Activated CD4-positive, alpha-beta T cell treated with anti-CD3 and anti-CD28 coated beads, Interleukin-2, amount 10 ng/mL, durations not matched to agents 7 days and 5 days (primary cell): ENCODE results near the gene LLGL2. TPM values are rescaled to one million over a fixed set of nuclear protein-coding genes. Genes with fewer than 3 reads are reported as not detected.
A peak's percentile ranks its signal among the peaks of the same experiment; 100 is the strongest.
"Not testable (repeated sequence)": the region's sequence is repeated elsewhere in the genome, so short reads cannot be mapped to it uniquely, and the experiment has no call there.

ENCODE experiments used
- CTCF ChIA-PET: fragments of 350-600 bp; sonication (Branson Sonifier 250); formaldehyde crosslinking; loops from one replicate; lab custom pipeline; 2021; ENCODE audit warnings: antibody characterized with exemption; lab: Charles Lee
- POLR2A ChIA-PET: fragments of 350-600 bp; sonication (Branson Sonifier 250); formaldehyde crosslinking; loops from one replicate; lab custom pipeline; 2021; ENCODE audit warnings: antibody characterized with exemption; lab: Charles Lee
- DNase-seq: peaks from one replicate; pipeline ENCODE4 v3.0.0-alpha.2; 2020
- H3K27ac Mint-ChIP-seq: one replicate; pipeline ENCODE4 v1.8.0; 2021; ENCODE audit warnings: mild to moderate bottlenecking, moderate library complexity, mixed read lengths
- H3K27me3 Mint-ChIP-seq: one replicate; pipeline ENCODE4 v1.8.0; 2021; ENCODE audit warnings: mixed read lengths
- H3K36me3 Mint-ChIP-seq: one replicate; pipeline ENCODE4 v1.8.0; 2021; ENCODE audit warnings: low read depth, mixed read lengths
- H3K4me1 Mint-ChIP-seq: one replicate; pipeline ENCODE4 v1.8.0; 2021; ENCODE audit warnings: mixed read lengths
- H3K4me3 Mint-ChIP-seq: one replicate; pipeline ENCODE4 v1.8.0; 2021; ENCODE audit warnings: mild to moderate bottlenecking, moderate library complexity, mixed read lengths
- H3K9me3 Mint-ChIP-seq: one replicate; pipeline ENCODE4 v1.8.0; 2021; ENCODE audit warnings: mixed read lengths
- total RNA-seq, 2 experiments: library from RNA; stranded (reverse); gene quantifications; one replicate each; pipeline ENCODE4 v1.2.3, GENCODE V29; 2021

The LLGL2 gene
- total RNA-seq, 2 experiments from 2014 or later = 17.8 to 24.2 TPM

GRCh38 chr17:75513641-75514000 lies 11.9 kb upstream of the LLGL2 start:
- peaks cover 4% of the 10 kb centered on the region for H3K27me3 Mint-ChIP-seq
- H3K9me3 Mint-ChIP-seq = no peaks in the 10 kb centered on the region
- ChIA-PET POLR2A (interaction anchor here (0.6 kb wide), 1 partner anchor 221 kb away, joined by 3 read pairs; no protein-coding TSS in a partner anchor), CTCF (interaction anchor here (0.6 to 2.4 kb wide), 4 partner anchors 11 to 33 kb away, joined by 4 to 8 read pairs (median 4); no protein-coding TSS in a partner anchor)
- peaks cover 17% of the 10 kb centered on the region for H3K4me1 Mint-ChIP-seq
- no peak for DNase-seq
- H3K4me3 Mint-ChIP-seq = no peak overlapping the region
- peaks cover 7% of the 10 kb centered on the region for H3K36me3 Mint-ChIP-seq
- no peak overlapping the region for H3K27ac Mint-ChIP-seq

GRCh38 chr17:75514299-75514918 lies 11.1 kb upstream of the LLGL2 start:
- no peak for DNase-seq
- Mint-ChIP-seq H3K9me3 (no peaks in the 10 kb centered on the region), H3K27ac (no peak overlapping the region), H3K27me3 (peaks cover 4% of the 10 kb centered on the region), H3K4me3 (peak overlapping the region; percentile 7), H3K36me3 (peaks cover 12% of the 10 kb centered on the region), H3K4me1 (peaks cover 25% of the 10 kb centered on the region)
- POLR2A ChIA-PET = no interaction called here
- CTCF ChIA-PET = interaction anchor here (0.6 to 2.4 kb wide), 3 partner anchors 11 to 34 kb away, joined by 4 to 8 read pairs (median 5); no protein-coding TSS in a partner anchor

- no peaks in the 10 kb centered on the region for H3K9me3 Mint-ChIP-seq
- peaks cover 28% of the 10 kb centered on the region for H3K4me1 Mint-ChIP-seq
- H3K4me3 Mint-ChIP-seq = peak overlapping the region; percentile 7
- H3K36me3 Mint-ChIP-seq = peaks cover 16% of the 10 kb centered on the region
- CTCF ChIA-PET = no interaction called here
- POLR2A ChIA-PET = no interaction called here
- DNase-seq = no peak
- peaks cover 4% of the 10 kb centered on the region for H3K27me3 Mint-ChIP-seq
- H3K27ac Mint-ChIP-seq = no peak overlapping the region
Observed at GRCh38 chr17:75514919-75515495, 10.5 kb upstream of the LLGL2 start.

GRCh38 chr17:75515496-75516254 lies 9.8 kb upstream of the LLGL2 start, which contains the start of gene CASKIN2:
CASKIN2 (minus strand) TSS chr17:75515537; CDS start chr17:75513804, 1,733 bp downstream.
- CTCF ChIA-PET = interaction anchor here (0.6 to 1.6 kb wide), 20 partner anchors 10 to 257 kb away, joined by 3 to 10 read pairs (median 3); partner anchors contain the start of genes GRB2, LLGL2, MIF4GD and TMEM94
- H3K27me3 Mint-ChIP-seq = peaks cover 4% of the 10 kb centered on the region
- peak; percentile 76 for DNase-seq
- peak within 1 kb of the TSS; percentile 69 for H3K4me3 Mint-ChIP-seq
- POLR2A ChIA-PET = interaction anchor here (1.0 to 1.1 kb wide), 2 partner anchors 60 to 328 kb away, joined by 3 read pairs; no protein-coding TSS in a partner anchor
- H3K27ac Mint-ChIP-seq = no peak within 1 kb of the TSS
- H3K9me3 Mint-ChIP-seq = no peaks in the 10 kb centered on the region
- H3K4me1 Mint-ChIP-seq = peaks cover 28% of the 10 kb centered on the region
- peaks cover 16% of the 10 kb centered on the region for H3K36me3 Mint-ChIP-seq

GRCh38 chr17:75516255-75516618 lies 9.3 kb upstream of the LLGL2 start, which contains the start of gene TSEN54:
TSEN54 (plus strand) TSS chr17:75516528; CDS start chr17:75516561, 33 bp downstream.
- ChIA-PET POLR2A (interaction anchor here (1.0 to 1.1 kb wide), 2 partner anchors 60 to 327 kb away, joined by 3 read pairs; no protein-coding TSS in a partner anchor), CTCF (interaction anchor here (0.5 to 1.6 kb wide), 25 partner anchors 10 to 423 kb away, joined by 3 to 10 read pairs (median 3); partner anchors contain the start of genes GRB2, LLGL2, MIF4GD and TMEM94)
- Mint-ChIP-seq H3K9me3 (no peaks in the 10 kb centered on the region), H3K27ac (peak within 1 kb of the TSS; percentile 84), H3K27me3 (peaks cover 4% of the 10 kb centered on the region), H3K4me1 (peaks cover 28% of the 10 kb centered on the region), H3K4me3 (peak within 1 kb of the TSS; percentile 84), H3K36me3 (peaks cover 21% of the 10 kb centered on the region)
- DNase-seq = peak; percentile 95

GRCh38 chr17:75516619-75517296 lies 8.7 kb upstream of the LLGL2 start:
- Mint-ChIP-seq H3K36me3 (peaks cover 24% of the 10 kb centered on the region), H3K27me3 (peaks cover 4% of the 10 kb centered on the region), H3K9me3 (no peaks in the 10 kb centered on the region), H3K4me3 (peak overlapping the region; percentile 84), H3K4me1 (peaks cover 28% of the 10 kb centered on the region), H3K27ac (peak overlapping the region; percentile 84)
- CTCF ChIA-PET = interaction anchor here (0.5 to 1.6 kb wide), 26 partner anchors 9 to 422 kb away, joined by 3 to 10 read pairs (median 3); partner anchors contain the start of genes GRB2, LLGL2, MIF4GD and TMEM94
- POLR2A ChIA-PET = interaction anchor here (1.0 to 1.1 kb wide), 2 partner anchors 61 to 327 kb away, joined by 3 read pairs; no protein-coding TSS in a partner anchor
- peak; percentile 30 for DNase-seq

GRCh38 chr17:75517297-75517865 lies 8.1 kb upstream of the LLGL2 start:
- CTCF ChIA-PET = interaction anchor here (0.7 to 1.6 kb wide), 14 partner anchors 9 to 256 kb away, joined by 3 to 10 read pairs (median 3); partner anchors contain the start of genes LLGL2 and MIF4GD
- Mint-ChIP-seq H3K4me3 (peak overlapping the region; percentile 84), H3K27ac (peak overlapping the region; percentile 84), H3K27me3 (peaks cover 4% of the 10 kb centered on the region), H3K4me1 (peaks cover 28% of the 10 kb centered on the region), H3K9me3 (no peaks in the 10 kb centered on the region), H3K36me3 (peaks cover 27% of the 10 kb centered on the region)
- POLR2A ChIA-PET = no interaction called here
- peak; percentile 30 for DNase-seq

GRCh38 chr17:75518201-75518600 lies 7.3 kb upstream of the LLGL2 start:
- Mint-ChIP-seq H3K4me3 (peak overlapping the region; percentile 84), H3K27me3 (peaks cover 4% of the 10 kb centered on the region), H3K4me1 (peaks cover 28% of the 10 kb centered on the region), H3K9me3 (no peaks in the 10 kb centered on the region), H3K36me3 (peaks cover 34% of the 10 kb centered on the region), H3K27ac (peak overlapping the region; percentile 84)
- CTCF ChIA-PET = interaction anchor here (0.6 to 1.6 kb wide), 8 partner anchors 9 to 235 kb away, joined by 3 to 5 read pairs (median 3); no protein-coding TSS in a partner anchor
- POLR2A ChIA-PET = no interaction called here
- DNase-seq = peak; percentile 75

- ChIA-PET CTCF (interaction anchor here (0.6 to 1.6 kb wide), 2 partner anchors 15 to 100 kb away, joined by 3 to 4 read pairs; no protein-coding TSS in a partner anchor), POLR2A (no interaction called here)
- peaks cover 28% of the 10 kb centered on the region for H3K4me1 Mint-ChIP-seq
- peak overlapping the region; percentile 84 for H3K27ac Mint-ChIP-seq
- no peaks in the 10 kb centered on the region for H3K9me3 Mint-ChIP-seq
- peaks cover 1% of the 10 kb centered on the region for H3K27me3 Mint-ChIP-seq
- no peak for DNase-seq
- peaks cover 39% of the 10 kb centered on the region for H3K36me3 Mint-ChIP-seq
- H3K4me3 Mint-ChIP-seq = peak overlapping the region; percentile 9
Observed at GRCh38 chr17:75518983-75519537, 6.4 kb upstream of the LLGL2 start.

GRCh38 chr17:75520413-75520812 lies 5.1 kb upstream of the LLGL2 start:
- CTCF ChIA-PET, DNase-seq, H3K4me3 Mint-ChIP-seq, H3K27ac Mint-ChIP-seq, H3K27me3 Mint-ChIP-seq, H3K9me3 Mint-ChIP-seq, POLR2A ChIA-PET: not testable (repeated sequence)
- Mint-ChIP-seq H3K36me3 (peaks cover 39% of the 10 kb centered on the region), H3K4me1 (peaks cover 29% of the 10 kb centered on the region)

- Mint-ChIP-seq H3K36me3 (peaks cover 40% of the 10 kb centered on the region), H3K27ac (no peak overlapping the region), H3K4me1 (peaks cover 31% of the 10 kb centered on the region), H3K27me3 (peaks cover under 1% of the 10 kb centered on the region), H3K9me3 (no peaks in the 10 kb centered on the region), H3K4me3 (no peak overlapping the region)
- ChIA-PET CTCF (interaction anchor here (1.5 kb wide), 1 partner anchor 14 kb away, joined by 3 read pairs; no protein-coding TSS in a partner anchor), POLR2A (no interaction called here)
- no peak for DNase-seq
Observed at GRCh38 chr17:75521290-75521689, 4.2 kb upstream of the LLGL2 start.
